ENCODE data around the gene UBA3.

UBA3 gene

DNA sequence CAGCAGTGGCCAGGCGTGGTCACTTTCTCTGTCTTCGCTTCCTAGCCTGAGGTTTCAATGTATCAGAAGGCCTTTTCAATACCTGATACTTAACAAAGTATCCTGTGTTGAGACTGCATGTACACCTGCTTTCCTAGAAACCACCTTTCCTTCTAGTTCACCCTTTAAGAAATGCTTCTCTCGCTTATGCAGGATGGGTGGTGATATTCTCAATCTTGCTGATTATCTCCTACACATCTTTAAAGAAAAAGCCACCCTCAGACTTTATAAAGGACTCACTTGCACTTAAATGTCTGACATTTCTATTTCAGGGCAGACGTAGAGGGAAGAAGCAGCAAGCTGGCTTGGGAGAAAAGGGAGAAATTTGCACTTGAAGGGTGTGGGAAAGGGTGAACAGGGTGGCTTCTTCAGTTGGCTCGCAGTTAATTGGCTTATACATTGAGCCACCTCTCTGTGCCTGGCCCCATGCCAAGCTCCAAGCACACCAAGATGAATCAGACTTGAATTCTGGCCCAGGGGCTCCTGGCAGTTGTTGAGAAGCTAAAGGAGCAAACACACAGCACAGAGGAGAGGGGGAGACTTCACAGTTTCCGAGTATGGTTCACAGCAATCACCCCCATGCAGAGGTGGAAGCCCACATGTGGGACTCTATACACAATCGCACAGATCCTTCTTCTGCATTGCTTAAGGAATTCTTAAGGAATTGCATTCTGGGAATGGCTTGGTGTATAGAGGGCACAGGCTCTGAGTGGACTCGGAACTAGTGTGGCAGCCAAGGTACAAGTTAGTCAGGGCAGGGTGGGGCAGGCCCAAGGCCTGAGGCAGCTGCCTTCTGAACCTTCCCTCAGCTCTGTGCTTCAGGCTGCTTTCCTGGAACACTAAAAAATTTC, 5.9 kb upstream of the UBA3 start:
- Histone ChIP-seq H3K4me3 (ENCODE audit: insufficient read depth, low read length, poor library complexity, severe bottlenecking) (peak overlapping the region; percentile 81), H4K20me1 (ENCODE audit: low read depth, low read length) (no peaks in the 10 kb centered on the region), H3F3A (ENCODE audit: insufficient read depth) (peaks cover 34% of the 10 kb centered on the region), H3K9me2 (replicated peaks; ENCODE audit: insufficient read depth, low read length) (no peaks in the 10 kb centered on the region), H3K27me3 (ENCODE audit: low read length) (no peaks in the 10 kb centered on the region), H3K9ac (ENCODE audit: low read length) (peak overlapping the region; percentile 71), H3K9me3 (ENCODE audit: insufficient read depth, low read length) (no peaks in the 10 kb centered on the region), H3K36me3 (ENCODE audit: low read length) (no peaks in the 10 kb centered on the region), H3K27ac (ENCODE audit: low read depth, low read length) (peak overlapping the region; percentile 56; the same call in 1 of the 2 replicates), H2AFZ (ENCODE audit: low read depth, low read length, severe bottlenecking) (no peak overlapping the region), H3K4me2 (ENCODE audit: low read depth, low read length, poor library complexity, severe bottlenecking) (peak overlapping the region; percentile 80), H3K79me2 (ENCODE audit: insufficient read depth, low read length) (peaks cover 46% of the 10 kb centered on the region)
- no peak for TF ChIP-seq EZH2phosphoT487 (conservative IDR thresholded peaks at IDR 0.05; ENCODE audit: low read length)
- TF ChIP-seq, protein P1, sequence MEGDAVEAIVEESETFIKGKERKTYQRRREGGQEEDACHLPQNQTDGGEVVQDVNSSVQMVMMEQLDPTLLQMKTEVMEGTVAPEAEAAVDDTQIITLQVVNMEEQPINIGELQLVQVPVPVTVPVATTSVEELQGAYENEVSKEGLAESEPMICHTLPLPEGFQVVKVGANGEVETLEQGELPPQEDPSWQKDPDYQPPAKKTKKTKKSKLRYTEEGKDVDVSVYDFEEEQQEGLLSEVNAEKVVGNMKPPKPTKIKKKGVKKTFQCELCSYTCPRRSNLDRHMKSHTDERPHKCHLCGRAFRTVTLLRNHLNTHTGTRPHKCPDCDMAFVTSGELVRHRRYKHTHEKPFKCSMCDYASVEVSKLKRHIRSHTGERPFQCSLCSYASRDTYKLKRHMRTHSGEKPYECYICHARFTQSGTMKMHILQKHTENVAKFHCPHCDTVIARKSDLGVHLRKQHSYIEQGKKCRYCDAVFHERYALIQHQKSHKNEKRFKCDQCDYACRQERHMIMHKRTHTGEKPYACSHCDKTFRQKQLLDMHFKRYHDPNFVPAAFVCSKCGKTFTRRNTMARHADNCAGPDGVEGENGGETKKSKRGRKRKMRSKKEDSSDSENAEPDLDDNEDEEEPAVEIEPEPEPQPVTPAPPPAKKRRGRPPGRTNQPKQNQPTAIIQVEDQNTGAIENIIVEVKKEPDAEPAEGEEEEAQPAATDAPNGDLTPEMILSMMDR (IDR thresholded peaks at IDR 0.05; ENCODE audit: insufficient read depth, low read length, poor library complexity, severe bottlenecking), result no peak

DNA sequence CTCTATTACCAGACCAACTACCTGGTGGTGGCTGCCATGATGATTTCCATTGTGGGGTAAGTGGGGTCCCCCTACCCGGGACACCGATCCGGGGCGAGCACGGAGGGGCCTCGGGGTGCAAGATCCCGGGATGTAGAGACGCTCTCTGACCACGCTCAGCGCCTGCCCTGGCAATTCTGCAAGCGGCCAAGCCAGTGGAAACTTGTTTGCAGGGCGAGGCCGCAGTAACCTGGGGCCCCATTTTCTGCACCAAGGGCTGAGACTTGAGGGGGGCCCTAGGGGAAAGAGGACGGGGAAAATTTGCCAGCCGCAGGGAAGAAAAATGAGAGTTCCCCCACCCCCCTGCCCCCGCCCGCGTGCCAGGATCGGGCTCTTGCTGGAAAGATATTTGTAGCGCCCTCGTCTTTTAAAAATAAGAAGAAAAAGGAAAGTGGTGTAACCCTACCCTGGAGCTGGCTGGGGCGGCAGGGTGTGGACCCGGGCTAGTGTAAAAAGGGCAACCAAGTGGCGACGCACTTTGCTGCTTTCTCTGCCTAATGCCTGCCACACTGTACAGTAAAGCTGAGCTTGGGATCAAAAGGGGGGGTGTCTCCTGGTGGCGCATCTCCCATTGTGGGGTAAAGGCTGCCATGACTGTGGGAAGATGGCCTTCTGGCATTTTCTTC, 5.1 kb upstream of the UBA3 start:
- Histone ChIP-seq H3K79me2 (ENCODE audit: insufficient read depth, low read length) (peaks cover 42% of the 10 kb centered on the region), H4K20me1 (ENCODE audit: low read depth, low read length) (no peaks in the 10 kb centered on the region), H3K4me3 (ENCODE audit: insufficient read depth, low read length, poor library complexity, severe bottlenecking) (peak overlapping the region; percentile 81), H3K36me3 (ENCODE audit: low read length) (no peaks in the 10 kb centered on the region), H2AFZ (ENCODE audit: low read depth, low read length, severe bottlenecking) (peak overlapping the region; percentile 43), H3K9ac (ENCODE audit: low read length) (peak overlapping the region; percentile 71), H3F3A (ENCODE audit: insufficient read depth) (peaks cover 40% of the 10 kb centered on the region), H3K27ac (ENCODE audit: low read depth, low read length) (peak overlapping the region; percentile 56), H3K4me2 (ENCODE audit: low read depth, low read length, poor library complexity, severe bottlenecking) (peak overlapping the region; percentile 80), H3K9me2 (replicated peaks; ENCODE audit: insufficient read depth, low read length) (no peaks in the 10 kb centered on the region), H3K9me3 (ENCODE audit: insufficient read depth, low read length) (no peaks in the 10 kb centered on the region), H3K27me3 (ENCODE audit: low read length) (no peaks in the 10 kb centered on the region)
- TF ChIP-seq, protein P1 (IDR thresholded peaks at IDR 0.05; ENCODE audit: insufficient read depth, low read length, poor library complexity, severe bottlenecking), result no peak
- no peak for TF ChIP-seq EZH2phosphoT487 (conservative IDR thresholded peaks at IDR 0.05; ENCODE audit: low read length)

DNA sequence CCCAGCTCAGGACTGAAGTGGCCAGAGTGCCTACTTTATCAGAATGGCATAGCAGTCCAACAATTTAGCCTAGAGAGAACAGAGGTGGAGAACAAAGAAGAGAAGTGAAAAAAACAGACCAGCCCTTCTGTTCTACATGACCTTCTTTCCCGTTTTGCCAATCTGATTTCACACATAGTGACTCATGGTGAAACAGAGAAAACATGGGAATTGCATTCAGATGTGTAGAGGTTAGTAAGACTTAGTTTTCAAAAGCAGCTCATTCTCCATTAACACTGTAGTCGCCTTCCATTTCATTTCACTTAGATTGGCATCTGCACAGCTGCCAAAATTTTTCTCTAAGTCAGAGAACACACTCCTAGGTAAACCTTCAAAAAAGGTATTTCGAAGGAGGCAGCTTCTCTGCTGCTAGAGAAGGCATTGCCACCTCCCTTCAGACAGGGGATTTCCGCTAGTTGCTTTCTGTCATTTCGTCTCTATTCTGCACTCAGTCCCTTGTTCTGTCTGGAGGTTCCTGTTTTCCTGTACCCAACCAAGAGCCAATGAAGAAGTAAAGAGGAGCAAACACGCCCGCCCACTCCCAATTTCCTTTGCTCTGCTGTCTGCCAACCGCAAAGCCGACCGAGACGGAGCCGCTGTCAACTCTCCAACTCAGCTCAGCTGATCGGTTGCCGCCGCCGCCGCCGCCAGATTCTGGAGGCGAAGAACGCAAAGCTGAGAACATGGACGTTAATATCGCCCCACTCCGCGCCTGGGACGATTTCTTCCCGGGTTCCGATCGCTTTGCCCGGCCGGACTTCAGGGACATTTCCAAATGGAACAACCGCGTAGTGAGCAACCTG, 4.4 kb upstream of the UBA3 start, which contains the start of gene ARL6IP5:
Gene ARL6IP5, plus strand, starts transcription at position 612 of the 842 bp plus-strand sequence. Its CDS starts 111 bp downstream, at position 723.
- Histone ChIP-seq H3K36me3 (ENCODE audit: low read length) (no peaks in the 10 kb centered on the region), H3K4me2 (ENCODE audit: low read depth, low read length, poor library complexity, severe bottlenecking) (peak within 1 kb of the TSS; percentile 80), H3K79me2 (ENCODE audit: insufficient read depth, low read length) (peaks cover 41% of the 10 kb centered on the region), H3K27me3 (ENCODE audit: low read length) (no peaks in the 10 kb centered on the region), H3F3A (ENCODE audit: insufficient read depth) (peaks cover 40% of the 10 kb centered on the region), H3K9me2 (replicated peaks; ENCODE audit: insufficient read depth, low read length) (no peaks in the 10 kb centered on the region), H3K9ac (ENCODE audit: low read length) (peak within 1 kb of the TSS; percentile 71), H4K20me1 (ENCODE audit: low read depth, low read length) (no peaks in the 10 kb centered on the region), H3K9me3 (ENCODE audit: insufficient read depth, low read length) (no peaks in the 10 kb centered on the region), H3K4me3 (ENCODE audit: insufficient read depth, low read length, poor library complexity, severe bottlenecking) (peak within 1 kb of the TSS; percentile 81), H2AFZ (ENCODE audit: low read depth, low read length, severe bottlenecking) (peak within 1 kb of the TSS; percentile 43), H3K27ac (ENCODE audit: low read depth, low read length) (peak within 1 kb of the TSS; percentile 92)
- TF ChIP-seq, protein P1 (IDR thresholded peaks at IDR 0.05; ENCODE audit: insufficient read depth, low read length, poor library complexity, severe bottlenecking), result no peak
- TF ChIP-seq EZH2phosphoT487 (conservative IDR thresholded peaks at IDR 0.05; ENCODE audit: low read length), result no peak

Measured in SU-DHL-6 (cell line).